Measurements from ENCODE around the gene ITPR1.

The ITPR1 gene

GRCh38 chr3:4492208-4493013 lies 737 bp upstream of the ITPR1 start:
- peak; percentile 81 for DNase-seq

- DNase-seq: peak; percentile 67
Measured at GRCh38 chr3:4493941-4494894, 1.1 kb downstream of the ITPR1 start.

- no peak for DNase-seq
Measured at GRCh38 chr3:4494895-4495264, 1.7 kb downstream of the ITPR1 start.

- no peak for DNase-seq
Measured at GRCh38 chr3:4495294-4496086, 2.3 kb downstream of the ITPR1 start.

- no peak for DNase-seq
Measured at GRCh38 chr3:4496087-4496452, 2.9 kb downstream of the ITPR1 start.

- DNase-seq: no peak
Measured at GRCh38 chr3:4497005-4497692, 4.0 kb downstream of the ITPR1 start.

- DNase-seq: no peak
Measured at GRCh38 chr3:4497843-4498324, 4.7 kb downstream of the ITPR1 start.

- DNase-seq: no peak
Measured at GRCh38 chr3:4498446-4498845, 5.3 kb downstream of the ITPR1 start.

- no peak for DNase-seq
Measured at GRCh38 chr3:4501437-4501836, 8.3 kb downstream of the ITPR1 start.

- no peak for DNase-seq
Measured at GRCh38 chr3:4501927-4502326, 8.8 kb downstream of the ITPR1 start.

GRCh38 chr3:4503050-4503449 lies 9.9 kb downstream of the ITPR1 start:
- no peak for DNase-seq

GRCh38 chr3:4504340-4505261 lies 11.5 kb downstream of the ITPR1 start:
- peak; percentile 68 for DNase-seq

- DNase-seq: no peak
Measured at GRCh38 chr3:4505688-4506558, 12.8 kb downstream of the ITPR1 start.

GRCh38 chr3:4506559-4507023 lies 13.4 kb downstream of the ITPR1 start:
- no peak for DNase-seq

- no peak for DNase-seq
Measured at GRCh38 chr3:4507024-4507596, 14.0 kb downstream of the ITPR1 start.

- no peak for DNase-seq
Measured at GRCh38 chr3:4508048-4508981, 15.2 kb downstream of the ITPR1 start.

- no peak for DNase-seq
Measured at GRCh38 chr3:4509043-4509442, 15.9 kb downstream of the ITPR1 start.

- no peak for DNase-seq
Measured at GRCh38 chr3:4509983-4510755, 17.0 kb downstream of the ITPR1 start.

Measured in activated effector memory CD4-positive, alpha-beta T cell treated with anti-CD3 and anti-CD28 coated beads, Interleukin-2, amount 50 U/mL, for 16 hours (primary cell).